Adrenal gland (tissue), 12 donors: ENCODE data around the gene HMCN2. TPM values are rescaled to one million over a fixed set of nuclear protein-coding genes. Genes with fewer than 3 reads are reported as not detected.

ENCODE experiments used
- DNase-seq, 7 donors: peaks; one replicate each; pipeline ENCODE4 v3.0.0-alpha.2; 2019 to 2020
- H3K27ac ChIP-seq, 5 donors: fragments of 200-600 bp; sonication (generic) in 4 of 5; 1 replicate in 3 of 5; 2 replicates in 2 of 5; pipeline versions ENCODE4 v1.5.1 to v1.8.0; 2016 to 2020; ENCODE audit warnings: mild to moderate bottlenecking in 1 of 5
- H3K27me3 ChIP-seq: fragments of 200-600 bp; 2 replicates; pipeline ENCODE4 v1.8.0; 2021
- H3K36me3 ChIP-seq, 2 donors: fragments of 200-600 bp; replicated peaks in 1 of 2; 1 replicate in 1 of 2; 2 replicates in 1 of 2; pipeline versions ENCODE4 v1.5.1 to v1.8.0; 2018 to 2022
- H3K4me1 ChIP-seq, 2 donors: fragments of 200-600 bp; replicated peaks in 1 of 2; 1 replicate in 1 of 2; 2 replicates in 1 of 2; pipeline versions ENCODE4 v1.5.1 to v1.8.0; 2018 to 2021
- H3K4me3 ChIP-seq, 4 donors: fragments of 200-600 bp; sonication (generic) in 3 of 4; one replicate each; pipeline ENCODE4 v1.5.1; 2016 to 2018
- H3K9me3 ChIP-seq, 3 donors: fragments of 200-600 bp; sonication (generic) in 1 of 3; replicated peaks in 1 of 3; 1 replicate in 2 of 3; 2 replicates in 1 of 3; pipeline versions ENCODE4 v1.5.1 to v1.8.0; 2016 to 2021
- CTCF ChIP-seq, 6 experiments: fragments of 450-650 bp in 4 of 6; fragments of 200-600 bp in 2 of 6; sonication (generic) in 1 of 6; IDR thresholded peaks; 1 replicate in 5 of 6; 2 replicates in 1 of 6; pipeline versions ENCODE4 v1.5.1 to v1.8.0; 2016 to 2021; ENCODE audit warnings: antibody characterized with exemption in 6 of 6, mild to moderate bottlenecking in 2 of 6, moderate library complexity in 1 of 6
- POLR2A ChIP-seq, 2 donors: fragments of 450-650 bp; IDR thresholded peaks; one replicate each; pipeline ENCODE4 v1.6.1; 2017; ENCODE audit warnings: antibody characterized with exemption in 2 of 2, mild to moderate bottlenecking in 2 of 2, moderate library complexity in 1 of 2
- WGBS, 4 donors: extraction: QIAGEN DNeasy Blood & Tissue Kit in 2 of 4; methylation state at CpG; one replicate each; pipeline versions ENCODE4 v1.1.5 to v1.1.7; 2013 to 2017; 5-methylcytosine and 5-hydroxymethylcytosine counted together
- intact Hi-C, 2 donors: fragments of 100-400 bp; cut with DNase I; formaldehyde crosslinking; loops; one replicate each; pipeline versions ENCODE4 v1.14.1 to v1.15.0; 2022 to 2023
- polyA plus RNA-seq, 3 donors: library from polyadenylated mRNA; stranded (reverse); fragments of 200-250 nt in 2 of 3; fragments of 350-450 nt in 1 of 3; fragmentation: Illumina TruSeq in 1 of 3; extraction: RNeasy Lipid Tissue Mini Kit (QIAGEN cat#74804) in 1 of 3; gene quantifications; one replicate each; pipeline ENCODE4 v1.2.3, GENCODE V29; 2013 to 2014
- total RNA-seq, 9 donors: library from RNA; depleted of rRNA in 4 of 9; stranded (reverse); fragments of >200 nt in 4 of 9; fragments of 120-200 nt in 1 of 9; fragmentation: NEBNext Ultra II Directional in 1 of 9; extraction: Animal tissue kit (Norgen Biotek cat#: 25700) in 1 of 9; gene quantifications; one replicate each; pipeline versions ENCODE4 v1.1.0 to v1.2.4, GENCODE V29; 2013 to 2023
- donor health status: healthy with polysubstance abuse.
- donor health status: Bipolar disorder and iron deficiency.
- donor health status: DM: yes; HTN: yes; CAD: no.
- donor health status: DM: no; HTN: no; CAD: no.
- donor health status: DM: no; HTN: no; CAD: no.
- donor health status: DM: yes; HTN: yes; CAD: no.

HMCN2 gene
- total and polyA plus RNA-seq, 12 donors: 0.05 to 25.8 (median 0.42) TPM; not detected in 1

GRCh38 chr9:130222833-130223232 lies 42.7 kb upstream of the HMCN2 start:
- no peaks in the 10 kb centered on the region for H3K27me3 ChIP-seq
- H3K27ac ChIP-seq: no peak overlapping the region
- no peak for TF ChIP-seq POLR2A (IDR thresholded peaks at IDR 0.05)
- TF ChIP-seq CTCF (IDR thresholded peaks at IDR 0.05): no peak

GRCh38 chr9:130225071-130225470 lies 40.5 kb upstream of the HMCN2 start:
- peaks cover 0 to 5% (median 0%) of the 10 kb centered on the region in 3 donors for H3K9me3 ChIP-seq
- no peaks in the 10 kb centered on the region for H3K27me3 ChIP-seq
- H3K4me1 ChIP-seq: no peaks in the 10 kb centered on the region
- H3K4me3 ChIP-seq: no peak overlapping the region
- intact Hi-C loops: no loop called here
- no peak overlapping the region for H3K27ac ChIP-seq
- WGBS, 4 donors: 84 to 96% (median 90%) methylated on average over 11 of the region's 11 CpGs
- no peaks in the 10 kb centered on the region for H3K36me3 ChIP-seq
- TF ChIP-seq POLR2A (IDR thresholded peaks at IDR 0.05) (no peak), CTCF (IDR thresholded peaks at IDR 0.05) (no peak)
- no peak for DNase-seq

More at GRCh38 chr9:130222833-130223232, 42.7 kb upstream of the HMCN2 start:
- intact Hi-C loops: no loop called here
- Histone ChIP-seq H3K4me3 (no peak overlapping the region), H3K4me1 (no peaks in the 10 kb centered on the region), H3K9me3 (peaks cover 0 to 4% (median 0%) of the 10 kb centered on the region in 3 donors), H3K36me3 (peaks cover 0 to 10% of the 10 kb centered on the region in 2 donors)
- DNase-seq: no peak
- WGBS, 4 donors: 94 to 100% (median 98%) methylated on average over 3 to 9 of the region's 9 CpGs

GRCh38 chr9:130225586-130225985 lies 40.0 kb upstream of the HMCN2 start:
- WGBS, 4 donors: 95 to 98% (median 96%) methylated on average over 19 to 20 of the region's 20 CpGs

GRCh38 chr9:130226112-130226511 lies 39.4 kb upstream of the HMCN2 start:
- Histone ChIP-seq H3K27ac (peak overlapping the region in 1 of 5 donors; percentile 0), H3K36me3 (no peaks in the 10 kb centered on the region), H3K4me3 (no peak overlapping the region), H3K4me1 (no peaks in the 10 kb centered on the region), H3K9me3 (peaks cover 0 to 5% (median 0%) of the 10 kb centered on the region in 3 donors), H3K27me3 (no peaks in the 10 kb centered on the region)
- 69 to 93% (median 75%) methylated on average over 3 to 12 of the region's 12 CpGs for WGBS, 4 donors
- peak in 1 of 7 donors; percentile 19 for DNase-seq
- intact Hi-C loops: no loop called here
- no peak for TF ChIP-seq POLR2A (IDR thresholded peaks at IDR 0.05)
- TF ChIP-seq CTCF (IDR thresholded peaks at IDR 0.05): no peak

More at GRCh38 chr9:130225586-130225985, 40.0 kb upstream of the HMCN2 start:
- Histone ChIP-seq H3K4me3 (no peak overlapping the region), H3K27me3 (no peaks in the 10 kb centered on the region), H3K27ac (no peak overlapping the region), H3K4me1 (no peaks in the 10 kb centered on the region), H3K9me3 (peaks cover 0 to 5% (median 0%) of the 10 kb centered on the region in 3 donors), H3K36me3 (no peaks in the 10 kb centered on the region)
- intact Hi-C loops: no loop called here
- no peak for DNase-seq
- no peak for TF ChIP-seq CTCF (IDR thresholded peaks at IDR 0.05)
- no peak for TF ChIP-seq POLR2A (IDR thresholded peaks at IDR 0.05)
